ACC112 (cell line): Measurements from ENCODE around the gene BAX.

Experiments used
- H2AFZ ChIP-seq: fragments of 200-600 bp; sonication (generic); one replicate; pipeline ENCODE4 v1.6.0; 2017; ENCODE audit warnings: antibody characterized with exemption, low read length; ENCODE audit not compliant: unreplicated experiment
- H3K27ac ChIP-seq: fragments of 200-600 bp; sonication (generic); 2 replicates; pipeline ENCODE4 v1.5.1; 2014; ENCODE audit warnings: low read depth, mild to moderate bottlenecking, antibody characterized with exemption, low read length, moderate library complexity
- H3K27me3 ChIP-seq: fragments of 200-600 bp; sonication (generic); 2 replicates; pipeline ENCODE4 v1.6.1; 2014; ENCODE audit warnings: mild to moderate bottlenecking, antibody characterized with exemption, low read length, moderate library complexity, mixed read lengths; ENCODE audit not compliant: insufficient read depth
- H3K36me3 ChIP-seq: fragments of 200-600 bp; sonication (generic); 2 replicates; pipeline ENCODE4 v1.6.1; 2016; ENCODE audit warnings: mild to moderate bottlenecking, antibody characterized with exemption, low read length, moderate library complexity, mixed read lengths; ENCODE audit not compliant: insufficient read depth
- H3K4me1 ChIP-seq: fragments of 200-600 bp; sonication (generic); one replicate; pipeline ENCODE4 v1.6.1; 2016; ENCODE audit warnings: low read length, mixed read lengths; ENCODE audit not compliant: insufficient read depth, unreplicated experiment, control insufficient read depth
- H3K4me3 ChIP-seq: fragments of 200-600 bp; sonication (generic); 2 replicates; pipeline ENCODE4 v1.5.1; 2014; ENCODE audit warnings: mild to moderate bottlenecking, low read depth, low read length
- H3K79me2 ChIP-seq: fragments of 200-600 bp; sonication (generic); one replicate; pipeline ENCODE4 v1.6.0; 2016; ENCODE audit warnings: low read length; ENCODE audit not compliant: control insufficient read depth, unreplicated experiment, insufficient read depth

Gene BAX

GRCh38 chr19:48969276-48970138 is 14.8 kb downstream of the BAX start:
- no peak overlapping the region for H3K27ac ChIP-seq
- peaks cover 3% of the 10 kb centered on the region for H3K4me1 ChIP-seq
- peaks cover 22% of the 10 kb centered on the region for H3K36me3 ChIP-seq
- H3K27me3 ChIP-seq: no peaks in the 10 kb centered on the region
- H3K79me2 ChIP-seq: peaks cover 19% of the 10 kb centered on the region
- no peak overlapping the region for H3K4me3 ChIP-seq
- H2AFZ ChIP-seq: no peak overlapping the region

- H3K4me1 ChIP-seq: no peaks in the 10 kb centered on the region
- H3K36me3 ChIP-seq: peaks cover 22% of the 10 kb centered on the region
- no peak overlapping the region for H3K27ac ChIP-seq
- no peak overlapping the region for H3K4me3 ChIP-seq
- H3K79me2 ChIP-seq: peaks cover 18% of the 10 kb centered on the region
- H3K27me3 ChIP-seq: no peaks in the 10 kb centered on the region
- no peak overlapping the region for H2AFZ ChIP-seq
Measured at GRCh38 chr19:48970139-48970766, 15.6 kb downstream of the BAX start.

- H3K4me3 ChIP-seq: no peak overlapping the region
- no peaks in the 10 kb centered on the region for H3K27me3 ChIP-seq
- H3K79me2 ChIP-seq: peaks cover 11% of the 10 kb centered on the region
- H3K4me1 ChIP-seq: no peaks in the 10 kb centered on the region
- H3K36me3 ChIP-seq: peaks cover 16% of the 10 kb centered on the region
- no peak overlapping the region for H3K27ac ChIP-seq
- H2AFZ ChIP-seq: no peak overlapping the region
Measured at GRCh38 chr19:48970923-48971395, 16.3 kb downstream of the BAX start.

- 0 out of 2 replicates have a peak, but pooled peaks cover 11% of the 10 kb centered on the region for H3K36me3 ChIP-seq
- H3K4me1 ChIP-seq: no peaks in the 10 kb centered on the region
- no peaks in the 10 kb centered on the region for H3K79me2 ChIP-seq
- H3K27me3 ChIP-seq: no peaks in the 10 kb centered on the region
- no peak overlapping the region for H2AFZ ChIP-seq
- no peak overlapping the region for H3K4me3 ChIP-seq
- H3K27ac ChIP-seq: no peak overlapping the region
Measured at GRCh38 chr19:48975947-48976847, 21.5 kb downstream of the BAX start.

- Histone ChIP-seq H3K27ac (no peak overlapping the region), H3K4me1 (no peaks in the 10 kb centered on the region), H3K79me2 (no peaks in the 10 kb centered on the region), H3K36me3 (0 out of 2 replicates have a peak, but pooled peaks cover 11% of the 10 kb centered on the region), H3K27me3 (no peaks in the 10 kb centered on the region), H3K4me3 (no peak overlapping the region), H2AFZ (no peak overlapping the region)
Measured at GRCh38 chr19:48977061-48977460, 22.4 kb downstream of the BAX start.

- Histone ChIP-seq H3K27me3 (no peaks in the 10 kb centered on the region), H3K79me2 (no peaks in the 10 kb centered on the region), H3K4me3 (no peak overlapping the region), H3K27ac (no peak overlapping the region), H3K36me3 (0 out of 2 replicates have a peak, but pooled peaks cover 10% of the 10 kb centered on the region), H2AFZ (no peak overlapping the region), H3K4me1 (no peaks in the 10 kb centered on the region)
Measured at GRCh38 chr19:48982280-48982679, 27.6 kb downstream of the BAX start.

GRCh38 chr19:48985711-48986110 is 31.0 kb downstream of the BAX start:
- Histone ChIP-seq H3K27me3 (no peaks in the 10 kb centered on the region), H3K79me2 (peaks cover 8% of the 10 kb centered on the region), H3K27ac (no peak overlapping the region), H3K4me1 (no peaks in the 10 kb centered on the region), H2AFZ (no peak overlapping the region), H3K4me3 (no peak overlapping the region), H3K36me3 (0 out of 2 replicates have a peak, but pooled peaks cover 2% of the 10 kb centered on the region)

GRCh38 chr19:48986211-48986610 is 31.5 kb downstream of the BAX start:
- Histone ChIP-seq H3K36me3 (0 out of 2 replicates have a peak, but pooled peaks cover 2% of the 10 kb centered on the region), H3K4me1 (peaks cover 3% of the 10 kb centered on the region)

GRCh38 chr19:48987323-48987722 is 32.6 kb downstream of the BAX start:
- Histone ChIP-seq H3K4me1 (peaks cover 3% of the 10 kb centered on the region), H3K27ac (no peak overlapping the region)

More at GRCh38 chr19:48986211-48986610, 31.5 kb downstream of the BAX start:
- Histone ChIP-seq H3K27ac (no peak overlapping the region), H3K79me2 (peaks cover 13% of the 10 kb centered on the region), H3K27me3 (no peaks in the 10 kb centered on the region), H2AFZ (no peak overlapping the region), H3K4me3 (no peak overlapping the region)

DNA sequence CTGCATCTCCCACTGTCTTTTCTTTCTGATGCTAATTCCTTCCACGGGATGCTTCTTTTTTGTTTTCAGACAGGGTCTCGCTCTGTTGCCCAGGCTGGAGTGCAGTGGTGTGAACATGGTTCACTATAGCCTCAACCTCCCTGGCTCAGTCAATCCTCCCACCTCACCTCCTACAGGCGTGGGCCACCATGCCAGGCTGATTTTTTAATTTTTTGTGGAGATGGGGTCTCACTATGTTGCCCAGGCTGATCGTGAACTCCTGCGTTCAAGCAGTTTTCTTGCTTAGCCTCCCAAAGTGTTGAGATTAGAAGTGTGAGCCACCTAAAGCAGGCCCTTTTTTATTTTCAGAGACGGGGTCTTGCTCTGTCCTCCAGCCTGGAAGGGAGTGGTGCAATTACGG is 33.6 kb downstream of the BAX start:
- H3K27me3 ChIP-seq: no peaks in the 10 kb centered on the region
- no peak overlapping the region for H2AFZ ChIP-seq
- no peak overlapping the region for H3K27ac ChIP-seq
- no peak overlapping the region for H3K4me3 ChIP-seq
- 0 out of 2 replicates have a peak, but pooled peaks cover 2% of the 10 kb centered on the region for H3K36me3 ChIP-seq
- peaks cover 3% of the 10 kb centered on the region for H3K4me1 ChIP-seq
- peaks cover 31% of the 10 kb centered on the region for H3K79me2 ChIP-seq

More at GRCh38 chr19:48987323-48987722, 32.6 kb downstream of the BAX start:
- Histone ChIP-seq H3K4me3 (no peak overlapping the region), H3K36me3 (0 out of 2 replicates have a peak, but pooled peaks cover 2% of the 10 kb centered on the region), H2AFZ (no peak overlapping the region), H3K27me3 (no peaks in the 10 kb centered on the region), H3K79me2 (peaks cover 24% of the 10 kb centered on the region)
